GM12878 (cell line): Measurements from ENCODE around the gene CREBBP. TPM values are rescaled to one million over a fixed set of nuclear protein-coding genes. Genes with fewer than 3 reads are reported as not detected.

ENCODE experiments used
- ATAC-seq: fragments of 200-7000 bp; cut with Tn5 transposase; 3 replicates; pipeline ENCODE4 v1.9.1; 2020; ENCODE audit warnings: mild to moderate bottlenecking, moderate library complexity
- BruUV-seq: library from RNA; stranded (reverse); fragments of 400-500 nt; replicated peaks from 2 replicates; lab custom pipeline; 2021; lab: Mats Ljungman, UMichigan
- CTCF ChIA-PET: fragments of 300-600 bp; sonication (Branson Sonifier 250); formaldehyde crosslinking; extraction: SDS; loops from one replicate; lab custom pipeline; 2021; ENCODE audit warnings: inconsistent platforms; lab: Yijun Ruan, JAX
- POLR2A ChIA-PET: fragments of 350-600 bp; formaldehyde crosslinking; extraction: SDS; loops from one replicate; lab custom pipeline; 2021; ENCODE audit warnings: inconsistent platforms; lab: Charles Lee
- RAD21 ChIA-PET: fragments of 300-600 bp; sonication (Branson Sonifier 250); formaldehyde crosslinking; loops from one replicate; lab custom pipeline; 2023; ENCODE audit warnings: antibody characterized with exemption; ENCODE audit not compliant: unreplicated experiment; lab: Charles Lee
- SMC1A ChIA-PET: fragments of 300-600 bp; sonication (Branson Sonifier 250); formaldehyde crosslinking; loops from one replicate; lab custom pipeline; 2023; ENCODE audit not compliant: unreplicated experiment, uncharacterized antibody; lab: Charles Lee
- DNase-seq: peaks from one replicate; pipeline ENCODE4 v3.0.0-alpha.2; 2011; ENCODE audit warnings: low read depth, low spot score
- FAIRE-seq: peaks from 3 replicates; lab custom pipeline; 2011; peaks lifted over from hg19 to GRCh38; lab: Jason Lieb, UNC
- H2AFZ ChIP-seq: 2 replicates; pipeline ENCODE4 v1.6.0; 2011; ENCODE audit warnings: low read depth, low read length, control low read depth; ENCODE audit not compliant: control insufficient read depth
- H3K27ac ChIP-seq: 2 replicates; pipeline ENCODE4 v1.5.1; 2011; ENCODE audit warnings: control low read depth; ENCODE audit not compliant: control insufficient read depth, insufficient read depth
- H3K27me3 ChIP-seq, 2 experiments: replicated peaks in 1 of 2; 2 replicates each; pipeline versions ENCODE4 v1.6.0 to v1.6.1; 2011; ENCODE audit warnings: low read length in 1 of 2; ENCODE audit not compliant: control insufficient read depth in 2 of 2, insufficient read depth in 2 of 2
- H3K36me3 ChIP-seq, 2 experiments: 2 replicates each; pipeline ENCODE4 v1.5.1; 2011; ENCODE audit warnings: low read length in 1 of 2; ENCODE audit not compliant: control insufficient read depth in 2 of 2, insufficient read depth in 2 of 2
- H3K4me1 ChIP-seq: 2 replicates; pipeline ENCODE4 v1.6.1; 2011; ENCODE audit warnings: mild to moderate bottlenecking, low read length, moderate library complexity, mixed read lengths; ENCODE audit not compliant: control insufficient read depth, insufficient read depth
- H3K4me2 ChIP-seq: 2 replicates; pipeline ENCODE4 v1.6.0; 2011; ENCODE audit warnings: control low read depth; ENCODE audit not compliant: control insufficient read depth, insufficient read depth
- H3K4me3 ChIP-seq: fragments of 200-600 bp; sonication (generic); 2 replicates; pipeline ENCODE4 v1.5.1; 2016
- H3K79me2 ChIP-seq: 2 replicates; pipeline ENCODE4 v1.6.0; 2011; ENCODE audit warnings: low read length; ENCODE audit not compliant: control insufficient read depth, insufficient read depth
- H3K9ac ChIP-seq: 2 replicates; pipeline ENCODE4 v1.8.0; 2011; ENCODE audit warnings: low read length, control low read depth, mixed read lengths; ENCODE audit not compliant: control insufficient read depth, insufficient read depth
- H3K9me3 ChIP-seq: replicated peaks from 3 replicates; pipeline ENCODE4 v1.5.1; 2011; ENCODE audit warnings: mild to moderate bottlenecking, low read length; ENCODE audit not compliant: control insufficient read depth, insufficient read depth
- H4K20me1 ChIP-seq: 2 replicates; pipeline ENCODE4 v1.6.0; 2011; ENCODE audit not compliant: control insufficient read depth, insufficient read depth
- BHLHE40 ChIP-seq, 2 experiments: fragments of 450-650 bp in 1 of 2; IDR thresholded peaks; 2 replicates each; pipeline ENCODE4 v1.6.1; 2011 to 2017; ENCODE audit warnings: low read depth in 2 of 2, borderline replicate concordance in 1 of 2, improper control_type of control experiment in 1 of 2, low read length in 1 of 2, mild to moderate bottlenecking in 1 of 2
- BRCA1 ChIP-seq: IDR thresholded peaks from 2 replicates; pipeline ENCODE4 v1.6.1; 2011; ENCODE audit warnings: low read depth, low read length, improper control_type of control experiment
- EP300 ChIP-seq, 2 experiments: fragments of 150-350 bp in 1 of 2; IDR thresholded peaks; 2 replicates each; pipeline ENCODE4 v1.6.1; 2011 to 2012; ENCODE audit warnings: low read depth in 2 of 2, low read length in 2 of 2, borderline replicate concordance in 1 of 2, improper control_type of control experiment in 1 of 2, inconsistent platforms in 1 of 2; ENCODE audit not compliant: control insufficient read depth in 1 of 2
- GABPA ChIP-seq: IDR thresholded peaks from 2 replicates; pipeline ENCODE4 v1.6.1; 2014; ENCODE audit warnings: antibody characterized with exemption, low read depth, mild to moderate bottlenecking, inconsistent platforms
- IRF5 ChIP-seq: fragments of 450-650 bp; IDR thresholded peaks from 2 replicates; pipeline ENCODE4 v1.6.1; 2017; ENCODE audit warnings: borderline replicate concordance
- JUND ChIP-seq: IDR thresholded peaks from 2 replicates; pipeline ENCODE4 v1.6.1; 2012; ENCODE audit warnings: low read depth, mild to moderate bottlenecking, low read length, improper control_type of control experiment, moderate library complexity
- MEF2B ChIP-seq: fragments of 450-650 bp; IDR thresholded peaks from 2 replicates; pipeline ENCODE4 v1.6.1; 2018; ENCODE audit warnings: mild to moderate bottlenecking, moderate library complexity; ENCODE audit not compliant: partially characterized antibody, poor library complexity, severe bottlenecking
- NKRF ChIP-seq: fragments of 450-650 bp; conservative IDR thresholded peaks from 2 replicates; pipeline ENCODE4 v1.6.1; 2017; ENCODE audit warnings: mild to moderate bottlenecking, moderate library complexity
- NRF1 ChIP-seq: conservative IDR thresholded peaks from 2 replicates; pipeline ENCODE4 v1.6.1; 2011; ENCODE audit warnings: mild to moderate bottlenecking, low read depth, low read length, improper control_type of control experiment
- PAX8 ChIP-seq: fragments of 450-650 bp; IDR thresholded peaks from 2 replicates; pipeline ENCODE4 v1.6.1; 2017; ENCODE audit warnings: mild to moderate bottlenecking, moderate library complexity
- RELB ChIP-seq: fragments of 450-650 bp; IDR thresholded peaks from 2 replicates; pipeline ENCODE4 v1.6.1; 2017; ENCODE audit warnings: low read depth, mild to moderate bottlenecking, moderate library complexity
- RFX5 ChIP-seq: IDR thresholded peaks from 2 replicates; pipeline ENCODE4 v1.6.1; 2011; ENCODE audit warnings: low read depth, low read length, improper control_type of control experiment
- TCF12 ChIP-seq: IDR thresholded peaks from 2 replicates; pipeline ENCODE4 v1.6.1; 2011; ENCODE audit warnings: low read depth, mild to moderate bottlenecking, low read length
- ZNF274 ChIP-seq: IDR thresholded peaks from one replicate; pipeline ENCODE4 v1.8.0; 2011; ENCODE audit not compliant: insufficient read length, insufficient read depth
- ZNF592 ChIP-seq: fragments of 450-650 bp; IDR thresholded peaks from 2 replicates; pipeline ENCODE4 v1.6.1; 2017; ENCODE audit warnings: mild to moderate bottlenecking, moderate library complexity
- WGBS: methylation state at CpG from one replicate; pipeline ENCODE4 v1.1.6; 2016; ENCODE audit warnings: low lambda C conversion rate; ENCODE audit not compliant: insufficient replicate concordance, insufficient coverage; ENCODE audit errors: missing lambda C conversion rate; 5-methylcytosine and 5-hydroxymethylcytosine counted together
- in situ Hi-C: fragments of 300-500 bp; cut with MboI; formaldehyde crosslinking; loops from 9 replicates; pipeline ENCODE4 v1.14.3; 2018; ENCODE audit warnings: mixed read lengths
- intact Hi-C: fragments of 100-400 bp; cut with micrococcal nuclease; formaldehyde crosslinking; loops from one replicate; pipeline ENCODE4 v1.14.2; 2022; ENCODE audit not compliant: unreplicated experiment
- polyA plus RNA-seq, 11 experiments: library from polyadenylated mRNA; depleted of rRNA in 4 of 11; unstranded in 6 of 11; stranded (reverse) in 5 of 11; fragments of >200 nt; fragmentation: Nextera tagmentation in 4 of 11; fragmentation: Illumina TruSeq in 1 of 11; extraction: Ambion mirVana in 4 of 11; extraction: Trizol in 1 of 11; gene quantifications; 1 replicate in 1 of 11; 2 replicates in 10 of 11; pipeline versions ENCODE4 v1.2.1 to v1.2.3, GENCODE V29; 2011 to 2016; ENCODE audit warnings: inconsistent platforms in 2 of 11, missing spikeins in 2 of 11, low read depth in 1 of 11
- total RNA-seq, 4 experiments: library from RNA; depleted of rRNA in 3 of 4; stranded (reverse); fragments of >200 nt in 3 of 4; fragmentation: Illumina TruSeq in 1 of 4; extraction: Trizol in 1 of 4; gene quantifications; 2 replicates each; pipeline versions ENCODE4 v1.2.1 to v1.2.3, GENCODE V29; 2013 to 2021

CREBBP gene
- total and polyA plus RNA-seq, 10 of the 15 experiments (the other 5 are each of a cell fraction or from before 2014, with no cell fraction given), result 3.4 to 32.7 (median 7.9) TPM

GRCh38 chr16:3922241-3922640, 41.7 kb upstream of the CREBBP start:
- Histone ChIP-seq H3K4me3 (no peak overlapping the region), H3K9me3 (peaks cover 2% of the 10 kb centered on the region; the same call in 2 of the 3 replicates), H3K36me3 (no peaks in the 10 kb centered on the region), H3K27me3 (no peaks in the 10 kb centered on the region), H3K27ac (no peak overlapping the region), H4K20me1 (no peaks in the 10 kb centered on the region; the same call in 1 of the 2 replicates), H3K79me2 (no peaks in the 10 kb centered on the region), H3K4me1 (no peaks in the 10 kb centered on the region), H3K9ac (no peak overlapping the region), H2AFZ (no peak overlapping the region), H3K4me2 (no peak overlapping the region)
- intact Hi-C loops, result no loop called here
- BruUV-seq, result no TSS peak
- ATAC-seq, result no peak
- POLR2A ChIA-PET, result no interaction called here
- SMC1A ChIA-PET, result no interaction called here
- in situ Hi-C loops, result no loop called here
- no peak for FAIRE-seq
- RAD21 ChIA-PET, result no interaction called here
- no peak for DNase-seq
- WGBS, result 43% methylated on average over 13 of the region's 13 CpGs
- CTCF ChIA-PET, result no interaction called here
- TF ChIP-seq TCF12 (no peak), ZNF592 (no peak), JUND (no peak), EP300 (IDR thresholded peaks at IDR 0.05; ENCODE audit: borderline replicate concordance in 1 of 2, control insufficient read depth in 1 of 2, low read depth in 2 of 2, low read length in 2 of 2) (no peak), GABPA (no peak), NRF1 (no peak), MEF2B (no peak), IRF5 (no peak), NKRF (no peak), RELB (no peak), PAX8 (no peak), RFX5 (no peak), ZNF274 (no peak), BRCA1 (no peak), BHLHE40 (IDR thresholded peaks at IDR 0.05; ENCODE audit: borderline replicate concordance in 1 of 2, low read depth in 2 of 2, low read length in 1 of 2) (no peak)
